Measurements from ENCODE around the gene COL28A1.
"Not testable (repeated sequence)": the region's sequence is repeated elsewhere in the genome, so short reads cannot be mapped to it uniquely, and the experiment has no call there.

Gene COL28A1

DNA sequence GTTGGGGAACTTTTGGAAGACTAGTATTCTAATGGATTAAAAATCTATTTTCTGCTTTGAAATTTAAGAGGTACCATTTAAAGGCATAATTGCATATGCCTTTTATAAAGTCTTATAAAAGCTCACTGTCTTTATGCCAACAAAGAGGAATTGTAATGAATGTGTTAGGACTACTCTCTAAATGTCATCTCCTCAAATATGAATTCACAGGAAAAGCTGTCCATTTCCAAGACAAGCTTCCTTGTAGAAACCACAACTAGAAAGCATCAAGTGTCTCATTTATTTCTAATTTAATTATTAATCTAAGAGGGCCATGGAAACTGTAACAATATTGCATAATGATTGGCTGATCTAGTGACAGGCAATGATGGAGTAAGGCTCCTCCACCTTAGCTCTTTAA is 130.2 kb downstream of the COL28A1 start:
- DNase-seq = no peak

DNA sequence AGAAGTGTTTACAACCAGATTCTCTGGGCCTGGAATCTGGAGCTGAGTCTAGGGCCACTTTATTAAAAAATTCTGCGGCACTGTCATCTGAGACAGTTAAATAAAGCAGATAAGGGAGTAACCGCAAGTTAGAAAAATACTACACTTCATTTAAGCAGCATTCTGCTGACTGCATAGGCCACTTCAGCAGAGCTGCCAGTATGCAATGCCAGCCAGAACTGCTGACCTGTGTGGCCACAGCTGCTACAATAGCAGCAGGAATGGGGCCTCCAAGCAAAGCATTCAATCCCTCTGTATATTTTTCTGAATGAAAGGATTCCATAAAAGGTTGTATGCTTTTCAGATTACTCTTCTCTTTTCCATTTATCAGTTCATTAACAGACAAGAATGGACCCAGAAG is 136.0 kb downstream of the COL28A1 start:
- no peak for DNase-seq

- DNase-seq = no peak
Measured at GRCh38 chr7:7395785-7396184, 139.9 kb downstream of the COL28A1 start.

DNA sequence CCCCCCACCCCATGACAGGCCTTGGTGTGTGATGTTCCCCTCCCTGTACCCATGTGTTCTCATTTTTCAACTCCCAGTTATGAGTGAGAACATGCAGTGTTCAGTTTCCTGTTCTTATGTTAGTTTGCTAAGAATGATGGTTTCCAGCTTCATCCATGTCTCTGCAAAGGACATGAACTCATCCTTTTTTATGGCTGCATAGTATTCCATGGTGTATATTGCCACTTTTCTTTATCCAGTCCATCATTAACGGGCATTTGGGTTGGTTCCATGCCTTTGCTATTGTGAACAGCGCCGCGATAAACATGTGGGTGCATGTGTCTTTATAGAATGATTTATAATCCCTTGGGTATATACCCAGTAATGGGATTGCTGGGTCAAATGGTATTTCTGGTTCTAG is 147.5 kb downstream of the COL28A1 start:
- DNase-seq = not testable (repeated sequence)

DNA sequence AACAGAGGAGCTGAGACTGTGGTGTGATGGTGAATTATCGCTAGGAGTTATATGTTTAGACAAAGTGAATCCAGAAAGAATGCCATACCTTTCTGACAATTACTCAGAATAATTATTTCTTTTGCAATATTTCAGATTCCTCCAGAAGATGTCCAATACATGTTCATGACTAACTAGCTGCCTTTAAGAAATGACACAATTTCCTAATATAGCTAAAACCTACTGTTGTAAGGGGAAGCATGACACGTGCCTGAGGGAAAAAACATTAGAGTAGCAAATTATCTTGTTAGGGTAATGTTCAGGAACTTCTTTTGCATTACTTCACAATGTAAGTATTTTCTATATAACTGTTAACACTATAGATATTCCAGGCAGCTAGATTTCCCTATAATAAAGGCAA is 150.3 kb downstream of the COL28A1 start:
- DNase-seq = no peak

GRCh38 chr7:7384228-7384627 is 151.4 kb downstream of the COL28A1 start:
- no peak for DNase-seq

DNA sequence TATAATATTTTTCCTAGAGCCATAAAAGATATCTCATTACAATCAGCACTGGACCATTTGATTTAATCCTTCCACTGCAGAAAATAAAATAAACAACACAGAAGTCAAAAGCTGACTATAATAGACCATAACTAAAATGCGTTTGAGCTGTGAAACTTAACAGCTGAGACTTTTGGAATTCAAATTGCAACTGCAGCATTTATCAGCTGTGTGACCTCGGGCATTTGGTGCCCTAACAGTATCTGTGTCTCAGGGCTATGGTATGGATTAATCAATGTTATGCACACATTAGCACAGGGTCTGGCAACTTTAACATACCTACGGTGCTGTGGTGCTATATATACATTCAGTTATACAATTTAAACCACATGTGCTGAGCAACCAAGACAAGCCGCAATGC is 160.1 kb downstream of the COL28A1 start:
- DNase-seq = no peak

- no peak for DNase-seq
Measured at GRCh38 chr7:7370076-7370475, 165.6 kb downstream of the COL28A1 start.

DNA sequence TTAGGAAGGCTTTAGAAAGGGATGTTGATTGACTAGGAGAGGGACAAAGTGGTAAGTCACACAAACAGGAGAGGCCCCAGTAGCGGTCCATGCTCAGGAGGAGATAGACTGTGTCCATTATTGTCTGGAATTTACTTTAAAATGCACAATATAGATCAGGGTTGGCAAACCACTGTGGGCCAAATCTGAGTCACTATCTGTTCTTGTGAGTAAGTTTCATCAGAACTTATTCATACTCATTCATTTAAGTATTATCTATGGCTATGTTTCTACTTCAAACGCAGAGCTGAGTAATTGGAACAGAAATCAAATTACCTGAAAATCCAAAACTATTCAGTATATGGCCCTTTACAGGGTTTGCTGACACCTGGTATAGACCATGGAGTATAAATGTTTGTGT is 166.5 kb downstream of the COL28A1 start:
- no peak for DNase-seq

GRCh38 chr7:7354674-7355073 is 181.0 kb downstream of the COL28A1 start:
- no peak for DNase-seq

GRCh38 chr7:7352845-7353244 is 182.8 kb downstream of the COL28A1 start:
- no peak for DNase-seq

- no peak for DNase-seq
Measured at GRCh38 chr7:7351832-7352231, 183.8 kb downstream of the COL28A1 start.

- no peak for DNase-seq
Measured at GRCh38 chr7:7351156-7351555, 184.5 kb downstream of the COL28A1 start.

DNA sequence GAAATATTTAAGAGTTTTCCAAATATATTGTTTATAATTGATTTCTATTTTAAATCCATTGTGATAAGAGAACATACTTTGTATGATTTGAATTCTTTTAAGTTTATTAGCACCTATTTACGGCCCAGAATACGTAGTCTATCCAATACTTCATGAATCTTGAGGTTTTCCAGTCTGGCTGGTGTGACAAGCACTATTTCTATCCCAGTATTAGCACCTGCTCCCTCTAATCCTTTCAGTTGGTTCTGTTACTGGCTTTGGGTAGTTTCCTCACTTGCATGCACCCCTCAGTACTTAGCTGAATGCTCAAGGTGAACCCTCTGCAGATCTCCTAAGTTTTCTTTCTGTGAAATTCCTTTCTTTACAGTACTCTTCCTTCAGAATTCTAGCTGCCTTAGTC is 186.5 kb downstream of the COL28A1 start:
- no peak for DNase-seq

DNA sequence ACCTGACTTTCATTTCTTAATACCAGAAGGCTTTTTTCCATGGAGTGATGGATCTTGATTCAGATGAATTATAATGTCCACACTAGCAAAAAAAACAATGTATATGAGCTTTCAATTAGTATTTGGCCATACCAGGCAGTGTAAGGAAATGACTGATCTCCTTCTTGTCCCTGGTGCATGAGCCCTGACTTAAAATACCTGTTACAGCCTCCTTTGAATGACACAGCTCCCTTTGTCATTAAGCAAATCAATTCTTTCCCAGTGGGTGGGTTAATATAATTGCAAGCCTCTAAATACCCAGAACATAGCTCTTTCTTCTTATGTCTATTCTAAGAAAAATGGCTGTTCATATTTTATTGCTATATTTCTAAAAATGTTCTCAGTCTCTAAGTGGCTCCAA is 188.6 kb downstream of the COL28A1 start:
- DNase-seq = no peak

GRCh38 chr7:7344583-7344982 is 191.1 kb downstream of the COL28A1 start:
- no peak for DNase-seq

GRCh38 chr7:7335909-7336308 is 199.8 kb downstream of the COL28A1 start:
- DNase-seq = no peak

- DNase-seq = no peak
Measured at GRCh38 chr7:7335215-7335614, 200.5 kb downstream of the COL28A1 start.

- no peak for DNase-seq
Measured at GRCh38 chr7:7333610-7334009, 202.1 kb downstream of the COL28A1 start.

GRCh38 chr7:7331523-7331922 is 204.2 kb downstream of the COL28A1 start:
- DNase-seq = no peak

- no peak for DNase-seq
Measured at GRCh38 chr7:7330997-7331396, 204.7 kb downstream of the COL28A1 start.

DNA sequence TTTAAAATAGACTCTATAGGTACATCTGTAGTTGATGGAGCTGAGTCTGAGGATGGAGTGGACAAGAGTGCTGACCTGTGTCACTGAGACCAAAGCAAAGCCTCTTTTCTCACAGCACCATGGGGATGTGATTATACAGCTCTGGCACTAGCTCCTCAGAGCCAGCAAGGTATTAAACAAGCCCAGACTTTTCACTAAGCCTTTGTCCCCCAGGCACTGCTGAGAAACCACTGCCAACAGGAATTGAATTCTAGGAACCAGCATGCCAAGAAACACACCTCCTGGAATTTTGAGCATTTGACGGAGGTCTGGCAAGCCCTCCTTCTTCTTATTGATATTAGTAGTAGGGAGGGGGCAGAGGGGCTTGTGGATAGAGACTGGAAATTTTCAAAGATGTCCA is 206.3 kb downstream of the COL28A1 start:
- no peak for DNase-seq

- no peak for DNase-seq
Measured at GRCh38 chr7:7327423-7327822, 208.2 kb downstream of the COL28A1 start.

DNA sequence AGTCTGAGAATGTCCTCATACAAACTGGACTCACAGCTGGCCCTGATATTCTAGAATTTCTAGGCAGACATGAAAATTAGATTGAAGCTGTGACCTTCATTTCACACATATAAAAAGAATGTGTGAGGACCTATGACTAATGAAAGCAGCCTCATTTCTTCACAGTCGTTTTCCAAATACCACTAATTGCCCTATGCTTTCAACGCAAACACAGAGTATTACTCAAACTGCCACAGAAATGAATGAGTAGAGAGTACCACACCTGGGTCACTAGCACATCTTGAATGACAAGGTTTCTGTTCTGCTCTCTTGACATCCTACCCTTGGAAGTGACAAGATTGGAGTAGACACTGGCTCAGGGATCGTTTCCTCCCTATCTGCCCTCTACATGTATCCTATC is 211.0 kb downstream of the COL28A1 start:
- no peak for DNase-seq

DNA sequence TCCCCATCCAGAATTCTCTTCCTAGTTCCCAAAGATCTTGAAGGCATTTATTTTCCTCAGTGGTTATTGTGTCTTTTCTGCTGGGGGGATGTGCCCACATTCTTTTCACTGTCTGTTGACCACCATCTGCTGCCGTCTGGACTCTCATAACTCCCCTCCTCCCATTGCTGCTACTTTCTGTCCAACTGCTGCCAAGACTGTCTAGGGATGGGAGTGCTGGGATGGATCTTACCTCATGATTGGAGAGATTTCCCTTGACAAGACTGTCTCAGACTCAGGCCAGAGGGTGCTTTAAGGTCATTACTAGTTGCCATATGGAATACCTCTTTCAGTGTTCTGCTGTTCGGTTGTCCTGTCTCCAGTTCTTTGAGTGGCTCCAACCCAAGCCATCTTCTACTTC is 211.8 kb downstream of the COL28A1 start:
- DNase-seq = no peak

- DNase-seq = no peak
Measured at GRCh38 chr7:7323352-7323751, 212.3 kb downstream of the COL28A1 start.
